Neutrophil (primary cell): Measurements from ENCODE around the gene ITM2A.
A peak's percentile ranks its signal among the peaks of the same experiment; 100 is the strongest.

ENCODE experiments used
- H3K27ac ChIP-seq: fragments of 200-600 bp; sonication (generic); 2 replicates; pipeline ENCODE4 v1.5.1; 2016; ENCODE audit warnings: mild to moderate bottlenecking, moderate library complexity
- H3K27me3 ChIP-seq: fragments of 200-600 bp; sonication (generic); 2 replicates; pipeline ENCODE4 v1.6.0; 2016; ENCODE audit warnings: mild to moderate bottlenecking
- H3K36me3 ChIP-seq: fragments of 200-600 bp; sonication (generic); 2 replicates; pipeline ENCODE4 v1.5.1; 2017
- H3K4me1 ChIP-seq, 2 experiments: fragments of 200-600 bp in 1 of 2; sonication (generic) in 1 of 2; 1 replicate in 1 of 2; 2 replicates in 1 of 2; pipeline versions ENCODE4 v1.5.1 to v1.6.1; 2013 to 2016; ENCODE audit warnings: low read depth in 1 of 2, low read length in 1 of 2, mild to moderate bottlenecking in 1 of 2, moderate library complexity in 1 of 2; ENCODE audit not compliant: control insufficient read depth in 1 of 2, insufficient read depth in 1 of 2
- H3K4me3 ChIP-seq, 2 experiments: fragments of 200-600 bp in 1 of 2; sonication (generic) in 1 of 2; 1 replicate in 1 of 2; 2 replicates in 1 of 2; pipeline ENCODE4 v1.5.1; 2013 to 2016; ENCODE audit warnings: low read depth in 1 of 2, low read length in 1 of 2, mild to moderate bottlenecking in 1 of 2, moderate library complexity in 1 of 2
- H3K9me3 ChIP-seq: fragments of 200-600 bp; sonication (generic); 2 replicates; pipeline ENCODE4 v1.5.1; 2016
- CTCF ChIP-seq: fragments of 200-600 bp; sonication (generic); IDR thresholded peaks from 2 replicates; pipeline ENCODE4 v1.5.1; 2016; ENCODE audit warnings: antibody characterized with exemption

ITM2A gene

GRCh38 chrX:79366873-79367749, at the start of gene ITM2A:
Gene ITM2A (minus strand): TSS chrX:79367334. CDS start chrX:79367215, 119 bp downstream.
- H3K36me3 ChIP-seq, result no peaks in the 10 kb centered on the region
- TF ChIP-seq CTCF, result no peak
- no peak within 1 kb of the TSS for H3K27ac ChIP-seq
- no peaks in the 10 kb centered on the region for H3K27me3 ChIP-seq
- peak within 1 kb of the TSS; percentile 4 to 42 for H3K4me3 ChIP-seq
- H3K9me3 ChIP-seq, result no peaks in the 10 kb centered on the region
- H3K4me1 ChIP-seq, result no peaks in the 10 kb centered on the region

GRCh38 chrX:79415056-79415455, 47.9 kb upstream of the ITM2A start:
- Histone ChIP-seq H3K4me3 (no peak overlapping the region), H3K9me3 (no peaks in the 10 kb centered on the region), H3K27me3 (no peaks in the 10 kb centered on the region), H3K36me3 (no peaks in the 10 kb centered on the region), H3K27ac (no peak overlapping the region), H3K4me1 (no peaks in the 10 kb centered on the region)
- TF ChIP-seq CTCF, result no peak

GRCh38 chrX:79413963-79414362, 46.8 kb upstream of the ITM2A start:
- Histone ChIP-seq H3K27ac (no peak overlapping the region), H3K4me3 (no peak overlapping the region), H3K4me1 (no peaks in the 10 kb centered on the region), H3K27me3 (no peaks in the 10 kb centered on the region), H3K9me3 (no peaks in the 10 kb centered on the region), H3K36me3 (no peaks in the 10 kb centered on the region)
- TF ChIP-seq CTCF, result no peak

GRCh38 chrX:79412972-79413371, 45.8 kb upstream of the ITM2A start:
- Histone ChIP-seq H3K9me3 (no peaks in the 10 kb centered on the region), H3K4me3 (no peak overlapping the region), H3K27ac (no peak overlapping the region), H3K27me3 (no peaks in the 10 kb centered on the region), H3K4me1 (no peaks in the 10 kb centered on the region), H3K36me3 (no peaks in the 10 kb centered on the region)
- TF ChIP-seq CTCF, result no peak

GRCh38 chrX:79412166-79412565, 45.0 kb upstream of the ITM2A start:
- no peaks in the 10 kb centered on the region for H3K4me1 ChIP-seq
- H3K4me3 ChIP-seq, result no peak overlapping the region
- TF ChIP-seq CTCF, result no peak
- H3K27me3 ChIP-seq, result no peaks in the 10 kb centered on the region
- H3K9me3 ChIP-seq, result no peaks in the 10 kb centered on the region
- no peak overlapping the region for H3K27ac ChIP-seq
- no peaks in the 10 kb centered on the region for H3K36me3 ChIP-seq
